T-helper 2 cell (primary cell): ENCODE results near the gene PACSIN3.
"Not testable (repeated sequence)": the region's sequence is repeated elsewhere in the genome, so short reads cannot be mapped to it uniquely, and the experiment has no call there.

ENCODE experiments used
- DNase-seq, 5 experiments: peaks; one replicate each; pipeline versions ENCODE4 v3.0.0 to v3.0.0-alpha.2; 2012 to 2022

PACSIN3 gene

DNA sequence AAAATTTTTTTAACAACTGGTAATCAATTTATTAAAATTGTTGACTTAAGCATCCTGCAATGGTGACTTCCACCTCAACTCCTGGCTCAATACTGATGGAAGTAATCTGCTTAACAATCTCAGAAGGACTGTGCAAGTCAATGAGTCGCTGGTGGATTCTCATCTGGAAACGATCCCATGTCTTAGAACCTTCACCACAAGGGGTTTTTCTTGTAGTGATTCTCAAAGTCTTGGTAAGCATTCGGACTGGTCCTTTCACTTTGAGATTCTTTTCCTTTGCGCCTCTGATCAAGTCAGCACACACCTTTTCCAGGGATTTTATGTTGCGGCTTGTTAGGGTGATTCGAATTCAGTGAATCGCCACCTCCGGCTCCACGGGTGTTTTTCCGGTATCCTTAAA, 4.9 kb upstream of the PACSIN3 start:
- not testable (repeated sequence) for DNase-seq

DNA sequence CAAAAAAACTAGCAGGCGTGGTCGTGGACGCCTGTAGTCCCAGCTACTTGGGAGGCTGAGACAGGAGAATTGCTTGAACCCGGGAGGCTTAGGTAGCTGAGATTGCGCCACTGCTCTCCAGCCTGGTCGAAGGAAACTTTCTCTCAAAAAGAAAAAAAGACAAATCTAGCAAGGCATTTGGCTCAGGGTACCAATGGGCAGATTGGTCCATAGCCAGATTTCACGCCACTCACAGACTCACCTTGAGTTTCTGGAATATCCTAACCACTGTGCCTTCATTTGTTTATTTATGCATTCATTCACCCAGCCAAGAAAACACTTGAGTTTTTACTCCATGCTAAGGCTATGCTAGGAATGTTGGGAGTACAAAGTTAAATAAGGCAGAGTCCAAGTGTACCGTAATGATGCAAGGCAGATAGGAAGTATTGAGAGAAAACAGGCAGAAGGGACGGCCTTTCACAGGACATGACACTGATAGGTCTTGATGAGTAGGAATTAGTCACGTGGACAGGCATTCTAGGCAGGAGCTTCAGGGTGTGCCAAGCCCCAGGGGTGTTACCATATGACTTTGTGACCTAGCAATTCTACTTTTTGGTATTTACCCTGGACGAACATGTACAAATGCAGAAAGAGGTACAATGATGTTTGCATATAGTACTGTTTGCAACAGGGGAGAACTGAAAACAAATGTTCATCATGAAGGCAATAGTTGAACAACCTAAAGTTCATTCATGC, 3.0 kb upstream of the PACSIN3 start:
- no peak for DNase-seq

DNA sequence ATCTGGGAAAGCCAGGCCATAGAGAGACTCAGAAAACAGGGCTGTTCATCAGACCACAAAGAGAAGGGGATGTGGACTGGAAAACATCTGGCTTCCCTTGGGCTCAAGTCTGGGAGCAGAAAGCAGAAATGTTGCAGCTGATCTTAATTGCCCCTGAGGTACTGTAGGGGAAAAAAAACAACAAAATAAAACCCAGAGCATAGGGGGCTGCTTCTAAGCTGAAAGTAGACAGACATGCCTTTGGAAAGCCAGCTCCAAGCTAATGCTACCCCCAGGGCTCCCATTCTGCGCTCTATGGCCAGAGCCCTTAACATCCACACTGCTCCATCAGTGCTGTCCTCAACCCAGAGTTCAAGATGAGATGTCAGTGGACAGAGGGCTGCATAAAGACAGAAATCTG, 2.0 kb upstream of the PACSIN3 start:
- no peak for DNase-seq

DNA sequence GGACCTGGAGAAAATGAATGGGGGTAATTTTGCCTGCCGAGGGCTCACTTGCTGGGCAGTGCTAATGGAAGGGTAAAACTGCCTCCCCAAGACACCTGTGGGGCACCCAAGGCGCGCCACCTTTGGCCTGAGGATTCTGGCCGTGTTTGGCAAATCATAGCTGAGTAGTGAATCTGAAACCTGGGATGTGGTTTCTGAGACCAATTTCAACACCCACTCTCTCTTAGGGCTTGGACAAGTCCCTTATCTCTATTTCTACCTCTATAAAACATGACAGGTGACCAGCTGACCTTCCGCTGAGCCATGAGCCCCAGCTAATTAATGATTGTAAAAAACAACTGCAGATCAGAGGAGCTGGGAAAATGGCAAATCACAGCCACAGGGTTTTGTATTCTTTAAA, 1.5 kb upstream of the PACSIN3 start:
- DNase-seq = no peak

DNA sequence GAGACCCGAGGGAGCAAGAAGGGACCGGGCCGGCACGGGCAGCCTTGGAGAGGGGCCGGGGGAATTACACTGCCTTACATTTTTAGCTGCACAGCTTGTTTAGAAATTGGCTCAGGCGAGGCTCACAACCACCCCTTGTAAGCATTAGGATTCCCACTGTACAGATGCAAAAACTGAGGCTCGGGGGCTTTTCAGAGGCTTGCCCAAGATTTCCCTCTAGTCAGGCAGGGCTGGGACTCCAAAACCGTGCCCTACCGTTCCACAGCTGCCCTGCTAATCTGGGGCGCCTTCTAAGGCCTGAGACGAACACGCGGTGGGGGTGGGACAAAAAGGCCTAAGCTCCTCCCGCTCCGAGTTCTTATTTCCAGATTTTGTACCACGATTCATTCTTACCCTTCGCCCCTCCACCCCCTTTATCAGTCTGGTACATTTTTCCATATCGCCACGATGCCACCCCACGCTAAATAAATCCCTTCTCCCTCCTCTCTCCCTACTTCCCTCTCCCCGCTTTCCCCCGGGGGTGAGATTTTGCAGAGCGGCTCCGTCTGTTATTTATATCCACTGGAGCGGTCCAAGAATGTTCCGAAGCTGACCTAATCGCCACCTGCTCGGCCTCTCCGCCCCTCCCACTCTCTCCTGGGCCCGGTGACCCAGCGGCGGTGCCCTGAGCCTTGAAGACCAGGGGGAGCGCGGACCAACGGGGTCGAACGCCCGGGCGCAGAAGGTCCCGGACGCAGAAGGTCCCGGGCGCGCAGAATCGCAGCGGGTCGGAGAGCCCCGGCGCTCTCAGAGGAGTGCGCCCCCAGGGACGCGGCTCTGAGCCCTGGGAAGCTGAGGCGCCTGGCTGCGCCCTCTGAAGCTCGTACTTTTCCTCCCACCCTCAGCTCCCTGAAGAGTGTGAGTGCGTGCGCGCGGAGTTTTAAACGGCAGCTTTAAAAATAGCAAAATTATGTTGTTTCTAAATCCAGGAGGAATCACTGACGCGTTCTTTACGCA, 764 bp upstream of the PACSIN3 start:
- peak in 4 of 5 experiments; percentile 9 to 68 (median 25) for DNase-seq

DNA sequence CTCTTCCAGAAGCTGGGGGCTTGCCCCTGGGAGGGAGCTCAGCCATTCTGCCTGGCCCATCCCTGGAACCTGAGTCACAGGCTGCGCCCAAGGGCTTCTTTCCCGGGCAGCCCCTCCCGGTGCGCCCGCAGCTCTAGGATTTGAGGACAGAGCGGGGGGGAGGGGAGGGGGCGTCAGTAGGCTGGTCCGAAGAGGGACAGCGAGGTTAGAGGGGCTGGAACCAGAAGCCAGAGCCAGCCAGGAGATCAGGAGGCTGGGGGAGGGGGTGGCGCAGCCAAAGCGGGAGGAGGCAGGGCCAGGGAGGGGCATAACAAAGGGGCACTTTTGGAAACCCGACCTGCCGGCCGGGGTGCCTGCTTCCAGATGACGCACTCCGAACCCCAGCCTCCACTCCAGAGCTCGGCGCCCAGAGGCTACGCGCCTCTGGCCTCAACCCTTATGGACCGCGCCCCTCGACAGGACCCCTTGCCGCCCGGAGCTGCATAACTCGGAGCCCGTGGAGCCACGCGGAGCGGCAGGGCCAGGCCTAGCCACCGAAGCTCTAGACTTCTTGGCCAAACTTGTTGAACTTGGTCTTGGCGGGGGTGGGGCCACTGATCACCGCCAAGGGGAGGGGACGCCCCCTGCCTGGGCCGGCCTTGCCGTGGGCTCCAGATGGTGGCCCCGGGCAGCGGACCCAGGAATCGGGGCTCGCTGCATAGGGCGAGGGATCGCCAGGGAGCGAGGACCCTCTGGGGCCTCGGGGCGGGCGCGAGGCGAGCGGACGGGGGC, 744 bp downstream of the PACSIN3 start:
- no peak for DNase-seq

DNA sequence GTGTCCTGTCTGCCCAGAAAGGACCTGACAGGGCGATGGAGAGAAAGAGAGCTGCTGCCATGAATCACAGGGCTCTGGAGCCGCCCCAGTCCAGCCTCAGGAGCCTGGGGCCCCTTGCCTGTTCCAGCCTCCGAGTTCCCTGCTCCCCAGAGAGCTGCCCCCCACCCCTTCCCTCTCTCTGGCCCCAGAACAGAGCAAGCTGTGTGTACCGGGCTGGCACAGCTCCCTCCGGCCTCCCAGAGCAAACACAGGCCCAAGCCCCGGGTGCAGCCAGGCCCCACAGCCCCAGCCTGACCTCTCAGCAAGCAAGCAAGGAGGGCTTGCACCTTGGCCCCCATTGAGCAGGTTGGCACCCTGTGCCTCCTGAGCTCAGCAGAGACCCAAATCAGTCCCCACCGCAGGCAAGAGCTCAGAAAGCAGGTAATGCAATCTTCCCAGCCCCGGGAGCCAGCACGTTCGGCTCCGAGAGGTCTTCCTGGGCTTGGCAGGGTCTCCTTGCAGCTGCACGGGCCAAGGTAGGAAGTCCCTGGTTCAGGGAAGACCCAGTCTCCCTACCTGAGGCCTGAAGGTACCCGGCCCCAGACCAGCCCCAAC, 1.4 kb downstream of the PACSIN3 start:
- no peak for DNase-seq

DNA sequence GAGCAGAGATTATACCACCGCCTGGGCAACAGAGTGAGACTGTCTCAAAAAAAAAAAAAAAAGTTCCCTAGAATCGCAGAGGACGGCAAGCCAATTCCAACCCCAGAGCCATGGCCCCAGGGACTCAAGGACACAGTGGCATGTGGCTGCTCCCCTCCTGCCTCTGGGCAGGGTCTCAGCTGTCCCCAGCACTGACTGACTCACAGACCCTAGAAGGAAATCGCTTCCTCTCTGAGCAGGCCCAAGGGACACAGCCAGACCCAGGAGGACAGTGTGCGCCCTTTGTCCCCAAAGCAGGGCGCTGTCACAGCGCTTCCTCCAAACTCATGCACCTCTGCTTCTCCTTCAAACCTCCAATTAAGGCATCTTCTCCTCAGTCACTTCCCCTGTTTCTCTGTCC, 2.3 kb downstream of the PACSIN3 start:
- no peak for DNase-seq

DNA sequence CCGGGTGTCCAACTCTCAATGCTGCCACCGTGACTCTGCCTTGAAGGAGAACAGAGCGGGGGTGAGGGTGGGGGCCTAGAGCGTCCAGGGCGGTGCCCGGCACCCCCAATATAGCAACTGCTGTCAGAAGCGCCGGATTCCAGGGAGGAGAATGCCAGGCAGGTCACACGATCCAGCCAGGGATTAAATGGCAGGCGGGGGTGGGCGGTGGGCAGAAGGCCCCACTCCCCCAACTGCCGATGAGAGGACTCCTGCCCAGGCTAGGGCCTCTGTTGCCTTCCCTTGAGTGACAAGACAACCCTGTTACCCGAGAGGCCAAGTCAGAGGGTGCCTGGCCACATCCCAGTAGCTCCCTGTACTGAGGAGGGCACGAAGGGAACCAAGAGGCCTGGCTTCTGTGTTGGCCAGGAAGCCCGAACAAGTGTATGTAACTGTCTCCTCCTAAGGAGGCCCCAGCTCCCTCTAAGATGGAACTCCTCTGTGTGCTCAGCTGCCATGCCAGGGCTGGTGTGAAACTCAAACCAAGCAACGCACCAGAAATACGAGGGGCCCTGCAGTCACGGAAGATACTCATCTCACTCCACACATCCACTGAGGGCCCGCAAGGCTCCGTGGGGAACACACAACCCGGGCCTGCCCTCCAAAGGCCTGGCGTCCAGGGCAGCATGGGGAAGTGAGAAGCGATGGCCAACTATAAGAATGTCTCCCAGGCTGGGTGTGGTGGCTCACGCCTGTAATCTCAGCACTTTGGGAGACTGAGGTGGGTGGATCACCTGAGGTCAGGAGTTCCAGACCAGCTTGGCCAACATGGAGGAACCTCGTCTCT, 3.0 kb downstream of the PACSIN3 start:
- DNase-seq = no peak

DNA sequence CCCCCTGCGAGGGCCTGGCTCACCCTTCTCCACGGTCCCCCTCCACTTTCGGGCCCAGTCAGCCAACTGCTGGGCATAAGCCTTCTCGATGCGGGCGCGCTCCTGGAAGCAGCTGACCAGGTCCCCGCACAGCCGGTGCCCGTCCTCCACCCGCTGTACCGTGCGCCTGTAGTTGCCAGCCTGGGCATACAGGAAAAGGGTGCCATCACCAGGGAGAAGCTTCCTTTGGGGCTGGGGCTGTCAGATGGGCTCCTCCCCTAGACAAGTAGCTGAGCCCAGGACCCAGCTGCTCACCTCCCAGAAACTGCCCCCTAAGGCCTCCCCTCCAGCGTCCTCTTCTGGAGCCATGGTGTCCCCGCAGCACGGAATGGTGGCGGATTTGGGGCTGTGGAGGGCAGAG, 3.9 kb downstream of the PACSIN3 start:
- no peak for DNase-seq

DNA sequence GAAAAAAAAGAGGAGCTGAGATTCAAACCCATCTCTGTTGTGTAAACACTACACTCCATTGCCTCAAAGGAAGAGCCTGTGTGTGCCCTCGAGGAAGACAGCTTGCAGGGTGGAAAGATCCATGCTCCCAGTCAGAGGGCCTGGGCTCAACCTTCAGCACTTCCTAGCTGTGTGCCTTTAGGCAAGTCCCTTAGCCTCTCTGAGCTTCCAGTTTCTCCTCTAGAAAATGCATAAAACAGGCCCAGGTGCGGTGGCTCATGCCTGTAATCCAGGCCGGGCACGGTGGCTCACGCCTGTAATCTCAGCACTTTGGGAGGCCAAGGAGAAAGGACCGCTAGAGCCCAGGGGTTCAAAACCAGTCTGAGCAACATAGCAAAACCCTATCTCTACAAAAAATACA, 5.0 kb downstream of the PACSIN3 start:
- no peak for DNase-seq

DNA sequence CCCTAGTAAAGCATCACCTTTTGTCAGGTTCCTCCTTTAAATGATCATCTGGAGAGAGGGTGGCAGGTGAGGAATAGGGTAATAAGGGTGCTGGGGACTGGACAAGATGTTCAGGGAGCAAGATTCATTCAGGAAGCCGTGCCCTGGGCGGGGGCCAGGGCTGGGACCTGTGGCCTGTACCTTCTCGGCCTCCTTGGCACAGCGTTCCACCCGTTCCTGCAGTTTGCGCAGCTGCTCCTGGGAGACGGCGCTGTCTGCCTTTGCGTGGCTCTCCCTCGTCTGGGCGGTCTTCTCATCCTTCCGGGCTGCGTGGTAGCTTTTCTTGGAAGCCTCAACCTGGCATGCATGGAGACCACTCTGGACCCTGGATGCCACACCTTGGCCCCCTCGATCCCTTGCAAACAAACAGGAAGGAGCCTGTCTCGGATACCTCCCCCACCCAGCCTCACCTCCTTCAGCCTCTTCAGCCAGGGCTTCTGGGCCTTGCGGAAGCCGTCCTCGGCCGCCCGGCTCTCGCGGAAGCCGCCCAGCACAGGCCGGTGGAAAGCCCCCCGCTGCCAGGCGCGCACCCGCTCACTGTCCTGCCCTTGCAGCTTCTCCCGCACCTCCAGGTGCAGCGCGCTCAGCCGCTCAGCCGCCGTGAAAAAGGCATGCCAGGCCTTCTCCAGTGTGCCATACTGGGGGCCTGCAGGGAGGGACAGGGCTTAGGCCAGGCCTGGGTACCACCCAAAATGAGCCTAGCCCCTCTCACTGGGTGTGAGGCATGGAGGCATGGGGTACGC, 6.0 kb downstream of the PACSIN3 start:
- DNase-seq = no peak

DNA sequence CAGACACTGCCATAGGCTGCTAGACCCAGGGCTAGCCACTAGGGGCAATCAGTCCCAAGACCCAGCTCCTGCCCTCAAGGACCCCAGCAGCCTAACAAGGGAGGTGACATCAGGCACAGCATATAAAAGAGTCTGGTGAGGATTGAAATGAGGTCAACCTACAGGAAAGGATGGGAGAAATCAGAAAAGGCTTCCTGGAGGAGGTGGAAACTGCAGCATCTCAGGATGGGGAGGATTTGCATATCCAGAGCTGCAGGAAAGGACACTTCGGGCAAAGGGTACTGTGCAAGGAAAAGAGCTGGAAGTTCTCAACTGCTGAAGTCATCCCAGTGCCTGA, 6.6 kb downstream of the PACSIN3 start:
- peak in 1 of 5 experiments; percentile 75 for DNase-seq

DNA sequence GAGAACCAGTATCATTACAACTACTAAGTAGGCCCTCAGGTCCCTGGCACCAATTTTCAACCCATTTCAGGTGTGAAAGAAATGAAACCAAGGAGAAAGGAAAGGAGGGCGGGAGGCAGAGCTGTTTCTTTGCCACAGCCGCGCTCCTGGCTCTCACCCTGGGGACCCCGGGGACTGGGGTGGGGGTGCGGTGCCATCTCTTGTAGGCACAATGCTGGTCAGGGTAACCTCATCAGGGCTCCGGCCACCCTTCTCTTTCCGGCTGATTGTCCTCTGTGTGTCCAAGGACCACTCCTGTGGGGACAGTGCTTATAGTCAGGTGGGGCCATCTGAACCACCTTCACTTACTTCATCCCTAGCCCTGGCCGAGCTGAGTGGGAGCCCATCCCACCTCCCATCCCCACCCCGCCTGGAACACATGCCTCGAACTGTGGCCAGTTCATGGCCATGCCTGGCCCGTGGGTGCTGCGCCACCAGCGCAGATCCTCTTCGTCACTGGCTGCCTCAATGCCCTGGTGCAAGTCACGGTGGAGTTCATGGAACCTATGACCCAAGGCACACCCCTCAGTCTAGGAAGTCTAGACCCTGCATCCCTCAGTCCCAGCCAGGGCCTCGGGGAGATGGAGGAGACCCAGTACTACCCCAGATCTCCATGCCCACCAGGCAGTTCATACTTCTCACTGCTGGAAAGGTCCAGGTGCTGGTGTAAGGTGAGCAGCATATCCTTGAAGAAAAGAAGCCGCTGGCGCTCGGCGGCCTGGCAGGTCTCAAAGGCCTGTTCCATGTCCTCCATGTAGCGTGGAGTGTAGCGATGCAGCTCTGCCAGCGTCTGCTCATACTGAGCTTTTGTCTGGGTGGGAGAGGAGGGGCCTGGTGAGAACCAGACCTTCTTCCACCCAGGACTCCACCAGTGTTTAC, 7.2 kb downstream of the PACSIN3 start:
- no peak for DNase-seq

DNA sequence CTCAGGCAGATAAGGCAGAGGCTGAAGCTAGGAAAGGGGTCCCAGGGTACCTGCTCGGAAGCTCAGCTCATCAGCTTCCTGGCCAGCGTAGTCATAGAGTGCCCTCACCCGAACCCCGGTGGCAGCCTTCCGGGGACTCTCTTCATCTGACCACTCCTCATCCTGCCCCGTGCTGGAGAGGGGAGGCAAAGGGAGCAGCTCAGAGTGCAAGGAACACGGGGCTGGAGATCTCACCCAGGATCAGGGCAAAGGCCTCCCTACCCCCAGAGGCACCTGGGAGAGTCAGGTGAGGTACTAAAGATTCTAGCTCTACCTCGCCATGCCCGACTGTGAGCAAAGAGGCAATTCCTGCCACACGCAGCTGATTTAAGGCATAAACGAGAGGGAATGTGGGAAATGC, 7.9 kb downstream of the PACSIN3 start:
- DNase-seq = no peak

DNA sequence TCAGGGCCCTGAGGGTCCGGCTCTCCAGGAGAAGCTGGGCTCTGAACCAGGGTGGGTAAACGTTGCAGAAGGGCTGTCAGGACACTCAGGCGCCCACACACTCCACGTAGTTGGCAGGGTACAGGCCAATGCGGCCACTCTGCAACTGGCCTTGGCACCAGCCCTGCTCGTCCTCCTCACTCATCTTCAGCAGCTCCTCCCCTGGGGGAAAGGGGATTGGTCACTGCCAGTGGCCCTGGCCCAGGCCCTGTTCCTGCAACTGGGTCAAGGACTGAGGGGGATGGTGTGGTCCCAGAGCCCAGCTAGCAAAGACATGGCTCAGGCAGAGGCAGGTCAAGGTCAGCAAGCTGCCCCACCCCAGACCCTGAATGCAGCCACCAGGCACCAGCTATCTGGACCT, 8.4 kb downstream of the PACSIN3 start:
- no peak for DNase-seq

DNA sequence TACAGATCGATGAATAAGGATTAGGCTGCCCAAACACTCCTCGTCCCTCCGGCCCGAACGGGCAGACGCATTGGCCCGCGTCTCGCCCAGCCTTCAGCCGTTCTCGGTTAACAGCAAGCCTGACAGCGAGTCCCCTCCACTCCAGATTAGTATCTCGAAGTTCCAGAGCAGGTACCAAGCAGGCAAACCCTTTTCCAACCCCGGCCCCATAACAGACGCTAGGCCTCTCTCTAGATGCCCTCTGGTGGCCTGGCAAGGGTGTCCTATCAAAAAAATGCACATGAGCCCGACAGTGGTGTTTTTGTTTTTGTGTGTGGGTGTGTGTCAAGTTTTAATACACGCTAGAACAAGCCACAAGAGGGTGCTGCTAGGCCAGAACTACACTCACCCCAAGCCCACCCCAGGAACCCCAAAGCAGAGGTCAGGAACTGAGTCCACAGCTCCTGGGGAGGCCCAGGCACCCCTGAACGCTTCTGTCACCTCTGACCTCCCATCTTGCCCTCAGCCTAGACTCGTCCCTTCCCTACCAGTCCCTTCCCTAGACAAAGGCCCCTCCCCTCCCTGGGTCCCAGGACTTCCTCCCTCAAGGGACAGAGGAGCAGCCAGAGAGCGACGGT, 8.9 kb downstream of the PACSIN3 start:
- peak in 4 of 5 experiments; percentile 57 to 90 (median 68) for DNase-seq

DNA sequence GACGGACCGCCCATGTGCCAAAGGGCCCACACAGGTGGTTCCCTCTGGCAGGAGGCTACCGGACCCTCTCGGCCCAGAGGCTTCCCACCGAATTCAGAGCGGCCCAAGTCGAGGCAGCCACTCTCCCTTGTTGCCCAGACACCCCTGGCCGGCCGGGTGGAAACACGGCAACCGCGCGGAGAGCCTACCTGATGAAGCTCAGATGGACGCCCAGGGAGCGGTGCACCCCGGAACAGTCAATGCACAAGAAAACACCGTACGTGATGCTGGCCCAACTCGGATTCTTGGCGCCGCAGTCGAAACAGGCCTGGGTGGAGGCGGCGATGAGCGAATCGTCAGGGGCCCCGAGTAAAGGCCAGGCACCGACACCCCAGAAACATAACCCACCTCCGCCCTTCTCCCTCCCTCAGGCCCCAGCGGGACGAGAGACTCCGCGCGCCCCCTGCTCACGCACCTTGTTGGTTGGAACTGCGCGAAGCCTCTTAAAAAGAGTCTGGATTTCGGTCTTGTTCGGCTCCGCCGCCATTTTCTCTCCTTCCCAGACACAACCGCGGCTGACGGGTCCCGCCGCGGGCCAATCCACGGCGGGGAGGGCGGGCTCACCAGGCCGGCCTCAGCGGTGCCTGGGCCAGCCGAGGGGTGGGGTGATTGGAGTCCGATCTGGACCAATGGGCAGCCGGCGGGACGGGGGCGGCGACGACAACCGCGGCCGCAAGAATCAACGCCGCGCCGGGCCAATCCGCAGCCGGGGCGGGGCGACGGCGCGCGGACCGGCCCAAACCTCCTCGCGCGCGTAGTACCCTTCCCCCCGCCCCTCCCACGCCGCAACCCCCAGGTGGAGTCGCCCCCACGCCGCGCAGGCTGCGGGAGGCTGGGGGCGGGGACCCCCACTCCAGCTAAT, 9.7 kb downstream of the PACSIN3 start, which contains the start of gene ARFGAP2:
Gene ARFGAP2, minus strand, starts transcription at position 552 of the 901 bp plus-strand sequence. Its CDS starts 26 bp downstream, at position 526.
- peak; percentile 91 to 99 (median 95) for DNase-seq
